Stimulated activated CD4-positive, alpha-beta T cell treated with anti-CD3 and anti-CD28 coated beads, Interleukin-1b, Interleukin-23, amount 100 ng/mL, for 24 hours (primary cell): ENCODE measurements around the gene ANKRD2.
"Not testable (repeated sequence)": the region's sequence is repeated elsewhere in the genome, so short reads cannot be mapped to it uniquely, and the experiment has no call there.

Experiments used
- DNase-seq, 4 experiments: peaks; one replicate each; pipeline ENCODE4 v3.0.0-alpha.2; 2020; ENCODE audit warnings: low read depth in 4 of 4, low spot score in 1 of 4

The ANKRD2 gene

GRCh38 chr10:97546456-97547270, 25.9 kb upstream of the ANKRD2 start:
- DNase-seq, result no peak

- DNase-seq, result no peak
These were observed 25.3 kb upstream of the ANKRD2 start for GRCh38 chr10:97547271-97547600.

GRCh38 chr10:97547962-97548361, 24.6 kb upstream of the ANKRD2 start:
- no peak for DNase-seq

GRCh38 chr10:97548828-97549455, 23.6 kb upstream of the ANKRD2 start:
- no peak for DNase-seq

GRCh38 chr10:97549587-97550322, 22.8 kb upstream of the ANKRD2 start:
- no peak for DNase-seq

- no peak for DNase-seq
These were observed 22.0 kb upstream of the ANKRD2 start for GRCh38 chr10:97550336-97551149.

- DNase-seq, result no peak
These were observed 21.3 kb upstream of the ANKRD2 start for GRCh38 chr10:97551271-97551670.

- DNase-seq, result peak in 2 of 4 experiments; percentile 43 to 57
These were observed 19.0 kb upstream of the ANKRD2 start for GRCh38 chr10:97553575-97554031.

- DNase-seq, result not testable (repeated sequence)
These were observed 18.2 kb upstream of the ANKRD2 start for GRCh38 chr10:97554336-97554735.

GRCh38 chr10:97555541-97555940, 17.0 kb upstream of the ANKRD2 start:
- DNase-seq, result not testable (repeated sequence)

GRCh38 chr10:97560731-97561381, 11.7 kb upstream of the ANKRD2 start:
- not testable (repeated sequence) for DNase-seq

GRCh38 chr10:97561386-97562077, 11.0 kb upstream of the ANKRD2 start:
- not testable (repeated sequence) for DNase-seq

- not testable (repeated sequence) for DNase-seq
These were observed 10.2 kb upstream of the ANKRD2 start for GRCh38 chr10:97562329-97562728.

GRCh38 chr10:97563337-97563736, 9.2 kb upstream of the ANKRD2 start:
- DNase-seq, result no peak

GRCh38 chr10:97564776-97565175, 7.8 kb upstream of the ANKRD2 start:
- DNase-seq, result no peak

- DNase-seq, result no peak
These were observed 6.1 kb upstream of the ANKRD2 start for GRCh38 chr10:97566336-97566996.

GRCh38 chr10:97567891-97568290, 4.7 kb upstream of the ANKRD2 start:
- DNase-seq, result no peak

- no peak for DNase-seq
These were observed 2.3 kb upstream of the ANKRD2 start for GRCh38 chr10:97570146-97570788.
